Stomach (tissue), 4 donors: Measurements from ENCODE around the gene CCDC122.

ENCODE experiments used
- EP300 ChIP-seq: sonication (generic); formaldehyde crosslinking; IDR thresholded peaks from one replicate; pipeline ENCODE4 v1.6.1; 2017; ENCODE audit warnings: antibody characterized with exemption
- POLR2A ChIP-seq, 4 donors: fragments of 450-650 bp; IDR thresholded peaks; one replicate each; pipeline ENCODE4 v1.6.1; 2016; ENCODE audit warnings: antibody characterized with exemption in 4 of 4, control low read depth in 2 of 4, mild to moderate bottlenecking in 1 of 4, moderate library complexity in 1 of 4
- TF ChIP-seq, protein P1 (sequence below), 7 experiments: fragments of 450-650 bp in 4 of 7; fragments of 200-600 bp in 3 of 7; sonication (generic) in 3 of 7; IDR thresholded peaks; one replicate each; pipeline ENCODE4 v1.5.1; 2016 to 2019; ENCODE audit warnings: antibody characterized with exemption in 7 of 7, control low read depth in 2 of 7, mild to moderate bottlenecking in 1 of 7

DNA sequence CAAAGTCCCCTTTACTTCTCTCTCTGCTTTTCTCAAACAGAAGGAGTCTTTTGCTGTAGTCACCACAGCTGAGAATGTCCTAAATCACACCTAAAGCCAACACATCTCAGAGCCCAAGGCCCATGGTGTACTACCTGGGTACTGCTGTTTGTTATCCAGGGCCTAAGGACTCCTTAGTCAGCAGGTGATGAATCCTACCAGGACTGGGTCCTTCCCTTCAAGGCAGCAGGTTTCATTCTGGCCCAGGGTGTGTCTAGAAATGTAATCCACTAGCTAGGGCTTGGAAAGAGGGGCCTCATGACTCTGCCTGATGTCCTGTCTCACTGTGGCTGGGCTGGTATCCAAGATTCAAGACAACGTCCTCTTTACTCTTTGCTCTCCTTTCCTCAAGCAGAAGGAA lies 56.6 kb downstream of the CCDC122 start:
- TF ChIP-seq, protein P1, sequence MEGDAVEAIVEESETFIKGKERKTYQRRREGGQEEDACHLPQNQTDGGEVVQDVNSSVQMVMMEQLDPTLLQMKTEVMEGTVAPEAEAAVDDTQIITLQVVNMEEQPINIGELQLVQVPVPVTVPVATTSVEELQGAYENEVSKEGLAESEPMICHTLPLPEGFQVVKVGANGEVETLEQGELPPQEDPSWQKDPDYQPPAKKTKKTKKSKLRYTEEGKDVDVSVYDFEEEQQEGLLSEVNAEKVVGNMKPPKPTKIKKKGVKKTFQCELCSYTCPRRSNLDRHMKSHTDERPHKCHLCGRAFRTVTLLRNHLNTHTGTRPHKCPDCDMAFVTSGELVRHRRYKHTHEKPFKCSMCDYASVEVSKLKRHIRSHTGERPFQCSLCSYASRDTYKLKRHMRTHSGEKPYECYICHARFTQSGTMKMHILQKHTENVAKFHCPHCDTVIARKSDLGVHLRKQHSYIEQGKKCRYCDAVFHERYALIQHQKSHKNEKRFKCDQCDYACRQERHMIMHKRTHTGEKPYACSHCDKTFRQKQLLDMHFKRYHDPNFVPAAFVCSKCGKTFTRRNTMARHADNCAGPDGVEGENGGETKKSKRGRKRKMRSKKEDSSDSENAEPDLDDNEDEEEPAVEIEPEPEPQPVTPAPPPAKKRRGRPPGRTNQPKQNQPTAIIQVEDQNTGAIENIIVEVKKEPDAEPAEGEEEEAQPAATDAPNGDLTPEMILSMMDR (IDR thresholded peaks at IDR 0.05), result no peak
- no peak for TF ChIP-seq POLR2A (IDR thresholded peaks at IDR 0.05)
- no peak for TF ChIP-seq EP300
